HuH-7.5 (cell line): ENCODE measurements around the gene GRAP.
A peak's percentile ranks its signal among the peaks of the same experiment; 100 is the strongest.

ENCODE experiments used
- DNase-seq: peaks from one replicate; pipeline ENCODE4 v3.0.0; 2011; ENCODE audit warnings: low spot score

Gene GRAP

GRCh38 chr17:18984273-18985114 is 62.3 kb downstream of the GRAP start:
- no peak for DNase-seq

GRCh38 chr17:18981642-18982424 is 64.9 kb downstream of the GRAP start:
- DNase-seq = peak; percentile 50

- no peak for DNase-seq
Observed at GRCh38 chr17:18981335-18981641, 65.5 kb downstream of the GRAP start.

GRCh38 chr17:18980682-18981334 is 65.9 kb downstream of the GRAP start:
- no peak for DNase-seq

- no peak for DNase-seq
Observed at GRCh38 chr17:18978655-18979054, 68.1 kb downstream of the GRAP start.

GRCh38 chr17:18978050-18978449 is 68.7 kb downstream of the GRAP start:
- DNase-seq = no peak

- DNase-seq = no peak
Observed at GRCh38 chr17:18977646-18978045, 69.1 kb downstream of the GRAP start.

- DNase-seq = no peak
Observed at GRCh38 chr17:18977021-18977420, 69.7 kb downstream of the GRAP start.

- no peak for DNase-seq
Observed at GRCh38 chr17:18976201-18976600, 70.6 kb downstream of the GRAP start.

- DNase-seq = no peak
Observed at GRCh38 chr17:18975597-18975996, 71.2 kb downstream of the GRAP start.

- DNase-seq = no peak
Observed at GRCh38 chr17:18974407-18975149, 72.2 kb downstream of the GRAP start.

- DNase-seq = no peak
Observed at GRCh38 chr17:18971801-18972200, 75.0 kb downstream of the GRAP start.
